HG02870 (cell line): Measurements from ENCODE around the gene TECTB.

ENCODE experiments used
- ATAC-seq: cut with Tn5 transposase; IDR thresholded peaks from one replicate; pipeline ENCODE4 v1.9.1; 2021; ENCODE audit warnings: mild to moderate bottlenecking, moderate library complexity; ENCODE audit not compliant: unreplicated experiment

Gene TECTB

DNA sequence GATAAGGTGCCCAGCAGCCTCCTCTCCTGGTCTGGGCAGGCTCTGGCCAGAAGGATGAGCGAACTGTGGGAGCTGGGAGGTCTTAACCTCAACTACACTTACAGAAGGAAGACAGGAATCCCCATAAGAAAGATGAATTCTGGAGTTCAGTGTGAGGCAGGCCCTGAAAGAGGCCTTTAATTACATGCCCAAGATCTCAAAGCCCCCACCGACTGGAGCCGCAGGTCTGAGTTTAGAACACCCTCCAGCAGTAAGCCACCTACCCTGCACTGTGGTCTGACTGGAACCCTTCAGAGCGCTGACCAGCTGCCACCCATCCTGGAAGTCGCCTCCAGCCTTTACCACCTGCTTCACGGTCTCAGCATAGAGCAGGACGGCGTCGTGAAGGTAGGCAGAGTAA lies 62.5 kb downstream of the TECTB start:
- ATAC-seq, result no peak

DNA sequence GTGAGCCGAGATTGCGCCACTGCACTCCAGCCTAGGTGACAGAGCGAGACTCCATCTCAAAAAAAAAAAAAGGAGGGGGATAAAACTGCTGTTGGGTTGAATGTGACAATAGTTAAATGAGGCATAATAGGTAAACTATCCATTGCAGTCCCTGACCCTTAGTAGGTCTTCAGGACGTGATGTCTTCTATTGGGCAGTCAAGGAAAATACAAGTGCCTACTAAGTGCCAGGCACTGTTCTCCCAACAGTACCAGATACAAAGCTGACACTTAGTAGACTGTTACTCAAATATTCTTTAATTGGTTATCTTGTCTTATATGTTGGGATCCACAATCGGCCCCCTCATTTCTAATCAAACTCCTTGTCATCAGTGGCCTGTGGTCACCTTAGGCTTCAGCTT lies 63.6 kb downstream of the TECTB start:
- ATAC-seq, result no peak

DNA sequence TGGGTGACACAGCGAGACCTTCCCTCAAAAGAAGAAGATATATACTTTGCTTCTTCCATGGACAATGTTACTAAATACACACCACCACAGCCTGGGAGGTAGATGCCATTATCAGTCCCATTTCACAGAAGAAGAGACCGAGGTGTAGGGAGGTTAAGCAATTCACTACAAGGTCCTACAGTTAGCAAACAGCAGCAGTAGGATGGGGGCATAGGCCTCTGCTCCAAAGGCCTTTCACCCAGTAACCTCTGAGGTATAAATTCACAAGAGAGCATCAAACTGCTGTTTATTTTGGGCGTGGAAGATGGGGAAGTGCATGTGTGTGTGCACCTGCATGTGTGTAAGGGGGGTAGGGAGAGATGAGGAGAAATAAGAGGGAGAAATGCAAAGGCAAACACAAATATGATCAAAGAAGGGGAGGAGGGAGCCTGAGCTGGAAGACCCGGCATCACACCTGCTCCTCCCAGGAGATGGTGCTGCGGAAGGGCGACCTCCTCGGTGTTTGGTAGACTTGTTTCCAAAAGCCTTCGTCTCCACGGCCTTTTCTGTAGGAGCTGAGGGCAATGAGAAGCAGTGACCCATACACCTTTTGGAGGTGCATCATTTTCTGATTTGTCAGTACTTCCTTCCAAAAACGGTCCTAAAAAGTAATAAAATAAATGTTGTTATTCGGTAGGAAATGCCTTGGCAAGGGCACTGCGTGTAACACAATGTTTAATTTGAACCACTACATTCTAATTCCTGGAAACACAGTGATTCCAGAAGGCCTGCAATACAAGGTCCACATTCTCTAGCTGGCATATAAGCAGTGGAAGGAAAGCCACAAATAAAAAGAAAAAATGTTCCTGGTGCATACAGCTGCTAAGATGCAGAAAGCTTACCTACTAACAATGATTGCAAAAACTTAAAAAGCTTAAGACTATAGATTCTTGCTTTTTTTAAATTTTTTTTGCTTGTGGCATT lies 64.8 kb downstream of the TECTB start:
- no peak for ATAC-seq

DNA sequence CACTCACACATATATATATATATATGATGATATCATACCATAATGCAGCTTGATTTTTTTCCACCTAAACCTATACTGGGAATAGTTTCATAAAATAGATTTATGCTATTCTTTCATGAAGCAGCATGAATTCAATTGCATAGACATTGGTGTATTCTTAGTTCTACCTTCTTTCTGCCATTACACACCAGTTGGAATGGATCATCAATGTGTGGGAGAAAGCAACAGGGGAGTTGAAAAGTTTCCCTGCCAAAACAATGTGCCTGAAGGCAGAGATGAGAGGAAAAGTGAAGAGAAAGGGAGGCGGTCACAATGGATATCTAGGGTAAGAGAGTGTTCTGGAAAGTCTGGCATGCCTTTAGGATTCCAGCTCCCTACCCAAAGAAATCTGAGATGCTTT lies 65.6 kb downstream of the TECTB start:
- no peak for ATAC-seq

DNA sequence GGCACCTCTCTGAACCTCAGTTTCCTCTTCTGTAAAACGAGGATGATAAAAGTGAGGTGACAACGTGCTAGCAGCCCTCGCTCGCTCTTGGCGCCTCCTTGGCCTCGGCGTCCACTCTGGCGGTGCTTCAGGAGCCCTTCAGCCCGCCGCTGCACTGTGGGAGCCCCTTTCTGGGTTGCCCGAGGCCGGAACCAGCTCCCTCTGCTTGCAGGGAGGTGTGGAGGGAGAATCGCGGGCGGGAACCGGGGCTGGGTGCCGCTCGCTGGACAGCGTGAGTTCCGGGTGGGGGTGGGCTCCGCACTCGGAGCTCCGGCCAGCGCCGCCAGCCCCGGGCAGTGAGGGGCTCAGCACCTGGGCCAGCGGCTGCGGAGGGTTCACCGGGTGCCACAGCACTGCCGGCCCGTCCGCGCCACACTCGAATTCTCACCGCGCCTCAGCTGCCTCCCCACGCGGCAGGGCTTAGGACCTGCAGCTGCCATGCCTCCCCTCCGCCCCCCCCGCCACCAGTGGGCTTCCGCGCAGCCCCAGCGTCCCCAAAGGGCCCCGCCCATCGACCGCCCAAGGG lies 66.4 kb downstream of the TECTB start:
- ATAC-seq, result no peak

DNA sequence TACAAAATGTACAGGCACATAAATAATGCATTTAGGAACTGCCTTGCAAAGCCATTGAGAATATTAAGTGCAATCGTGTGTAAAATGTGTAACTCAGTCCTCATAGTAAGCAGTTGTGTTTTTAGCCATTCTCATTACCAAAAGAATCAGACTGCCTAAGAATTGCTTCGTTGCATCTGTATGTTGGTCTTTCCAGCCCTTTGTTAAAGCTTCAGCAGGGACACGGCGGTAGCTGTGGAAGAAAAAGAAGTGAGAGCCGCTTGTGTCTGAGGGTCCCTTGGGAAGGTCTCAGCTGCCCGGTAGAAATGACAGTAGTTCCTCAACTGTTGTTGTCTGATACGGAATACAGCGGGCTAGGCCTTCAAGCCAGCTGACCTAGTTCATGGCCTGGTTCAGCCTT lies 67.9 kb downstream of the TECTB start:
- no peak for ATAC-seq

DNA sequence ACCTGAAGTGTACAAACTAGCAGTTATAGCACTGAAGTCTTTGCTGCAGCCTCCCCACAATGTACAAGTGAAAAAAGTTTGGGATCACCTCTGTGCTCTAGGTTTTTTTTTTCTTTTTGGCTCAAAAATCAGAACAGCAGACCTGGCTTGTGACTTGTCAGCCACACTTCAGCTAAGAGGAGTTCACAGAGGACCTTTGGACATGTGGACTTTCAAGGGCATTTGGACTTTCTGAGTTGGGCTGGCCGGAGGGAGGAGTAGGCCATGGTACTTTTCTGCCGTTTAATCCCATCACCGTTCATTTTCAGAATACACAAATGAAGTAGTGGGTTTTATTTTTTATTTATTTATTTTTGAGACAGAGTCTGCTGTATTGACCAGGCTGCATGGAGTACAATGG lies 68.8 kb downstream of the TECTB start:
- ATAC-seq, result no peak

DNA sequence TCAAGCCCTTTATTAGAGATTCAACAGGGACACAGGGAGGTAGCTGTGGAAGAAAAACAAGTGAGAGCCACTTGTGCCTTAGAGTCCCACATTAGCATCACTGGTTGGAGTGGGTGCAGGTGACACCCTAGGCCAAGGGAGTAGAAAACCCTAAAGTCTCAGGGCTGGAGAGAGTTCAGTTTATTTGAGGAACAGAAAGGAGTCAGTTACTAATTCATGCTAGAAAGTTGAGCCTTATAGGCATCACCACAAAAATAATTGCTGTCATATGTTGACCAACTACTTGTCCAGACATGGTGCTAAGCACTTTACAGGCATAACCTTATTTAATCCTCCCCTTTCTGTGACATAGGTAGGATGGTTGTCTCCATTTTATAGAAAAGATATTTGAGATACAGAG lies 69.8 kb downstream of the TECTB start:
- no peak for ATAC-seq
